Panc1 (cell line): Measurements from ENCODE around the gene HRH3.

Source experiments
- POLR2AphosphoS5 ChIP-seq: IDR thresholded peaks from 2 replicates; pipeline ENCODE4 v1.6.1; 2012; ENCODE audit warnings: mild to moderate bottlenecking, low read depth, low read length, moderate library complexity
- TF ChIP-seq, protein P1 (sequence below): fragments of 450-650 bp; IDR thresholded peaks from 2 replicates; pipeline ENCODE4 v1.5.1; 2017; ENCODE audit warnings: mild to moderate bottlenecking

DNA sequence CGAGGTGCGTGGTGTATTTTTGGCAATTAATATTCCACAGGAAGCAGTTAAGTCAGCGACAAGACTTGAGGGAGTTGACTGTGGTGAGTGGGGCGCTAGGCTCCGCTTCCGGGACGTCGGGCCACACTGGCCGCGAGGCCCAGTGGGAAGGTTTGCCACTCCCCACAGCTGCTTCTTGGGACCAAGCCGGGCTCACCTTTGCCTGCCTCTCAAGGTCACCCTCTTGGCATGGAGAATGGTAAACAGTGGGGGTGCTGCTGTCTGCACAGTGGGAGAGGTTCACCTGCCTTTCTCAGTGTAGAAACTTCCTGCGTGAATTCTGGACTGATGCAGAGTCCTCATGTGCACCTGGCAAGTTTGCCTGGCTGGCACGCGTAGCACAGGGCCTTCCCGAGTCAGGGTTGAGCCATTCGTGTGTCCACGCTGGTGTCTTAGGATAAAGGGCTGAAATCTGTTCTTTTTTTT lies 24.6 kb upstream of the HRH3 start:
- TF ChIP-seq, protein P1, sequence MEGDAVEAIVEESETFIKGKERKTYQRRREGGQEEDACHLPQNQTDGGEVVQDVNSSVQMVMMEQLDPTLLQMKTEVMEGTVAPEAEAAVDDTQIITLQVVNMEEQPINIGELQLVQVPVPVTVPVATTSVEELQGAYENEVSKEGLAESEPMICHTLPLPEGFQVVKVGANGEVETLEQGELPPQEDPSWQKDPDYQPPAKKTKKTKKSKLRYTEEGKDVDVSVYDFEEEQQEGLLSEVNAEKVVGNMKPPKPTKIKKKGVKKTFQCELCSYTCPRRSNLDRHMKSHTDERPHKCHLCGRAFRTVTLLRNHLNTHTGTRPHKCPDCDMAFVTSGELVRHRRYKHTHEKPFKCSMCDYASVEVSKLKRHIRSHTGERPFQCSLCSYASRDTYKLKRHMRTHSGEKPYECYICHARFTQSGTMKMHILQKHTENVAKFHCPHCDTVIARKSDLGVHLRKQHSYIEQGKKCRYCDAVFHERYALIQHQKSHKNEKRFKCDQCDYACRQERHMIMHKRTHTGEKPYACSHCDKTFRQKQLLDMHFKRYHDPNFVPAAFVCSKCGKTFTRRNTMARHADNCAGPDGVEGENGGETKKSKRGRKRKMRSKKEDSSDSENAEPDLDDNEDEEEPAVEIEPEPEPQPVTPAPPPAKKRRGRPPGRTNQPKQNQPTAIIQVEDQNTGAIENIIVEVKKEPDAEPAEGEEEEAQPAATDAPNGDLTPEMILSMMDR, result no peak
- no peak for TF ChIP-seq POLR2AphosphoS5
